ENCODE results near the gene CISD3.

DNA sequence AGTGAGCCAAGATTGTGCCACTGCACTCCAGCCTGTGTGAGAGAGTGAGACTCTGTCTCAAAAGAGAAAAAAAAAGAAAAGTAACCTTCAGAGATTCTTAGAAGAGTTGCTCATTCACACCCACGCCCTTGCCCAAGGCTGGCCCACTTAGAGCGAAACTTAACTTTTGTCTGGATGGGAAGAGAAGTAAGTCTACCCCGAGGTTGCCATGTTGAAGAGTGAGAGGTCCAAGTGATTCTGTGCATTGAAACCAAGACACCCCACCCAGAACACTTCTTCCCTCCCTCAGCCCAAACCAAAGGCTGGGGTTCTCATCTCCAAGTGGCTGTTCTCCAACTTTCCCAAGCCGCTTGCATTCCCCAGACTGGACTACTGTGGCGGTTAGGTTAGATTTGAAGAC lies 2.4 kb upstream of the CISD3 start:
- no peak for TF ChIP-seq POLR2A (IDR thresholded peaks at IDR 0.05)
- TF ChIP-seq, protein P1, sequence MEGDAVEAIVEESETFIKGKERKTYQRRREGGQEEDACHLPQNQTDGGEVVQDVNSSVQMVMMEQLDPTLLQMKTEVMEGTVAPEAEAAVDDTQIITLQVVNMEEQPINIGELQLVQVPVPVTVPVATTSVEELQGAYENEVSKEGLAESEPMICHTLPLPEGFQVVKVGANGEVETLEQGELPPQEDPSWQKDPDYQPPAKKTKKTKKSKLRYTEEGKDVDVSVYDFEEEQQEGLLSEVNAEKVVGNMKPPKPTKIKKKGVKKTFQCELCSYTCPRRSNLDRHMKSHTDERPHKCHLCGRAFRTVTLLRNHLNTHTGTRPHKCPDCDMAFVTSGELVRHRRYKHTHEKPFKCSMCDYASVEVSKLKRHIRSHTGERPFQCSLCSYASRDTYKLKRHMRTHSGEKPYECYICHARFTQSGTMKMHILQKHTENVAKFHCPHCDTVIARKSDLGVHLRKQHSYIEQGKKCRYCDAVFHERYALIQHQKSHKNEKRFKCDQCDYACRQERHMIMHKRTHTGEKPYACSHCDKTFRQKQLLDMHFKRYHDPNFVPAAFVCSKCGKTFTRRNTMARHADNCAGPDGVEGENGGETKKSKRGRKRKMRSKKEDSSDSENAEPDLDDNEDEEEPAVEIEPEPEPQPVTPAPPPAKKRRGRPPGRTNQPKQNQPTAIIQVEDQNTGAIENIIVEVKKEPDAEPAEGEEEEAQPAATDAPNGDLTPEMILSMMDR (IDR thresholded peaks at IDR 0.05): no peak
